K562 (cell line): ENCODE results near the gene TPGS1. TPM values are rescaled to one million over a fixed set of nuclear protein-coding genes. Genes with fewer than 3 reads are reported as not detected.

ENCODE experiments used
- CCNT2 ChIP-seq: IDR thresholded peaks from 2 replicates; pipeline ENCODE4 v1.6.1; 2011; ENCODE audit warnings: borderline replicate concordance, low read depth, mild to moderate bottlenecking, moderate library complexity, mixed read lengths, low read length; ENCODE audit not compliant: insufficient read length; ENCODE audit errors: extremely low read depth
- DACH1 ChIP-seq: fragments of 450-650 bp; IDR thresholded peaks from 2 replicates; pipeline ENCODE4 v1.6.1; 2018; ENCODE audit not compliant: partially characterized antibody
- DPF2 ChIP-seq: fragments of 450-650 bp; IDR thresholded peaks from 2 replicates; pipeline ENCODE4 v1.6.1; 2016
- FIP1L1 ChIP-seq: fragments of 200-400 bp; formaldehyde crosslinking; IDR thresholded peaks from 2 replicates; pipeline ENCODE4 v1.6.1; 2018; ENCODE audit warnings: mild to moderate bottlenecking, low read depth, low read length; ENCODE audit not compliant: poor library complexity, severe bottlenecking
- NFIC ChIP-seq: fragments of 450-650 bp; IDR thresholded peaks from 2 replicates; pipeline ENCODE4 v1.6.1; 2017; ENCODE audit warnings: mild to moderate bottlenecking, inconsistent platforms
- ZFX ChIP-seq: sonication (generic); formaldehyde crosslinking; IDR thresholded peaks from 2 replicates; pipeline ENCODE4 v1.8.0; 2022; ENCODE audit warnings: mild to moderate bottlenecking, missing genetic modification reagents, moderate library complexity
- ZNF431 ChIP-seq: sonication (generic); formaldehyde crosslinking; IDR thresholded peaks from 2 replicates; pipeline ENCODE4 v1.8.0; 2022; ENCODE audit warnings: mild to moderate bottlenecking, missing genetic modification reagents
- polyA plus RNA-seq, 8 experiments: library from polyadenylated mRNA; depleted of rRNA in 4 of 8; stranded (reverse) in 5 of 8; unstranded in 3 of 8; fragments of >200 nt; fragmentation: Nextera tagmentation in 2 of 8; fragmentation: Illumina TruSeq in 1 of 8; extraction: Ambion mirVana in 2 of 8; extraction: Trizol in 1 of 8; gene quantifications; 2 replicates each; pipeline versions ENCODE4 v1.2.1 to v1.2.3, GENCODE V29; 2011 to 2014; ENCODE audit warnings: inconsistent platforms in 1 of 8, missing spikeins in 1 of 8
- total RNA-seq, 7 experiments: library from RNA; depleted of rRNA in 6 of 7; stranded (reverse); fragments of >200 nt in 6 of 7; fragmentation: Illumina TruSeq in 2 of 7; extraction: Trizol in 2 of 7; gene quantifications; 2 replicates each; pipeline versions ENCODE4 v1.2.1 to v1.2.3, GENCODE V29; 2011 to 2021; ENCODE audit warnings: low replicate concordance in 1 of 7
- TF ChIP-seq, protein P1 (sequence below): fragments of 450-650 bp; IDR thresholded peaks from 2 replicates; pipeline ENCODE4 v1.6.1; 2016; ENCODE audit warnings: mild to moderate bottlenecking, moderate library complexity
- TF ChIP-seq, protein P2 (sequence below): fragments of 250-450 bp; sonication (Bioruptor Pico); IDR thresholded peaks from 2 replicates; pipeline ENCODE4 v1.8.0; 2021; ENCODE audit warnings: moderate library complexity, mild to moderate bottlenecking, inconsistent platforms
- TF ChIP-seq, protein P3 (sequence below): conservative IDR thresholded peaks from 2 replicates; pipeline ENCODE4 v1.6.1; 2011; ENCODE audit warnings: low read depth, mild to moderate bottlenecking, low read length; ENCODE audit not compliant: control insufficient read depth

The TPGS1 gene
- total and polyA plus RNA-seq, 9 of the 15 experiments (the other 6 are each of a cell fraction or from before 2014, with no cell fraction given): 0.30 to 31.6 (median 1.2) TPM; not detected in 2

DNA sequence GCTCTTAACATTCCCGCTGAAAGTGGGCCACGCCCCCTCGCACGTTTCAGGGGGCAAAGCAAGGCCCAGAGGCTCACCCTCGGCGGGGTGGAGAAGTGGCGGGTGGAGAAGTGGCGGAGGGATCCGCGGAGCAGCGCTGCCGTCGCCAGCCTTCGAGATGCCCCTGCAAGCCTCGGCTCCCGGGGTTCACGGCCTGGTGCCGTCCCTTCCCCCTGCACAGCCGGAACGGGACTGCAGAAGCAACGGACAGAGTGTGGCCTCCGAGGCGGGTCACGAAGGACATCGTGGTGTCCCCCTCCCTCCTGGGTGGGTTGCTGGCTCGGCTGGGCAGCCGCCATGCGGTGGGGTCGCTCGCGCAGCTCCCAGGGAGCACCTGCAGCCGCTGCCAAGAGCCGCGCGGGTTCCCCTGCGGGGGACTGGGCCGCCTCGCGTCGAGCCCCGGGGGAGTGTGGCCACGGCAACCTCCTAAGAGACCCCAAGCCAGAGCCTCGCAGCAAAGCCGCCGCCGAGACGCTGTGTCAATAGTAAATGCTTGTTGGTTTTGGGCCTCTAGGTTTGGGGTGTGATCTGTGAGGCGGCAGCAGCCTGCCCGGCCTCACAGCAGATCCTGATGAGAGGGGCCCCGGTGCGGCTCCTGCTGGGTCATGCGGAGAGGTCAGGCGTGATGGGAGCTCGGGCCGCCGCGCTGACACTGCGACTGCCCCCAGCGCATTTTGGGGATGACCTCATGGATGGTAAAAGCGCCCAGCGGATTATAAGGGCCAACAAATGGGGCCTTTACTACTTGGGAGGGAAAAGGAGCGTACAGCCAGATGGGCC, 5.5 kb downstream of the TPGS1 start (continued):
- TF ChIP-seq, protein P1, sequence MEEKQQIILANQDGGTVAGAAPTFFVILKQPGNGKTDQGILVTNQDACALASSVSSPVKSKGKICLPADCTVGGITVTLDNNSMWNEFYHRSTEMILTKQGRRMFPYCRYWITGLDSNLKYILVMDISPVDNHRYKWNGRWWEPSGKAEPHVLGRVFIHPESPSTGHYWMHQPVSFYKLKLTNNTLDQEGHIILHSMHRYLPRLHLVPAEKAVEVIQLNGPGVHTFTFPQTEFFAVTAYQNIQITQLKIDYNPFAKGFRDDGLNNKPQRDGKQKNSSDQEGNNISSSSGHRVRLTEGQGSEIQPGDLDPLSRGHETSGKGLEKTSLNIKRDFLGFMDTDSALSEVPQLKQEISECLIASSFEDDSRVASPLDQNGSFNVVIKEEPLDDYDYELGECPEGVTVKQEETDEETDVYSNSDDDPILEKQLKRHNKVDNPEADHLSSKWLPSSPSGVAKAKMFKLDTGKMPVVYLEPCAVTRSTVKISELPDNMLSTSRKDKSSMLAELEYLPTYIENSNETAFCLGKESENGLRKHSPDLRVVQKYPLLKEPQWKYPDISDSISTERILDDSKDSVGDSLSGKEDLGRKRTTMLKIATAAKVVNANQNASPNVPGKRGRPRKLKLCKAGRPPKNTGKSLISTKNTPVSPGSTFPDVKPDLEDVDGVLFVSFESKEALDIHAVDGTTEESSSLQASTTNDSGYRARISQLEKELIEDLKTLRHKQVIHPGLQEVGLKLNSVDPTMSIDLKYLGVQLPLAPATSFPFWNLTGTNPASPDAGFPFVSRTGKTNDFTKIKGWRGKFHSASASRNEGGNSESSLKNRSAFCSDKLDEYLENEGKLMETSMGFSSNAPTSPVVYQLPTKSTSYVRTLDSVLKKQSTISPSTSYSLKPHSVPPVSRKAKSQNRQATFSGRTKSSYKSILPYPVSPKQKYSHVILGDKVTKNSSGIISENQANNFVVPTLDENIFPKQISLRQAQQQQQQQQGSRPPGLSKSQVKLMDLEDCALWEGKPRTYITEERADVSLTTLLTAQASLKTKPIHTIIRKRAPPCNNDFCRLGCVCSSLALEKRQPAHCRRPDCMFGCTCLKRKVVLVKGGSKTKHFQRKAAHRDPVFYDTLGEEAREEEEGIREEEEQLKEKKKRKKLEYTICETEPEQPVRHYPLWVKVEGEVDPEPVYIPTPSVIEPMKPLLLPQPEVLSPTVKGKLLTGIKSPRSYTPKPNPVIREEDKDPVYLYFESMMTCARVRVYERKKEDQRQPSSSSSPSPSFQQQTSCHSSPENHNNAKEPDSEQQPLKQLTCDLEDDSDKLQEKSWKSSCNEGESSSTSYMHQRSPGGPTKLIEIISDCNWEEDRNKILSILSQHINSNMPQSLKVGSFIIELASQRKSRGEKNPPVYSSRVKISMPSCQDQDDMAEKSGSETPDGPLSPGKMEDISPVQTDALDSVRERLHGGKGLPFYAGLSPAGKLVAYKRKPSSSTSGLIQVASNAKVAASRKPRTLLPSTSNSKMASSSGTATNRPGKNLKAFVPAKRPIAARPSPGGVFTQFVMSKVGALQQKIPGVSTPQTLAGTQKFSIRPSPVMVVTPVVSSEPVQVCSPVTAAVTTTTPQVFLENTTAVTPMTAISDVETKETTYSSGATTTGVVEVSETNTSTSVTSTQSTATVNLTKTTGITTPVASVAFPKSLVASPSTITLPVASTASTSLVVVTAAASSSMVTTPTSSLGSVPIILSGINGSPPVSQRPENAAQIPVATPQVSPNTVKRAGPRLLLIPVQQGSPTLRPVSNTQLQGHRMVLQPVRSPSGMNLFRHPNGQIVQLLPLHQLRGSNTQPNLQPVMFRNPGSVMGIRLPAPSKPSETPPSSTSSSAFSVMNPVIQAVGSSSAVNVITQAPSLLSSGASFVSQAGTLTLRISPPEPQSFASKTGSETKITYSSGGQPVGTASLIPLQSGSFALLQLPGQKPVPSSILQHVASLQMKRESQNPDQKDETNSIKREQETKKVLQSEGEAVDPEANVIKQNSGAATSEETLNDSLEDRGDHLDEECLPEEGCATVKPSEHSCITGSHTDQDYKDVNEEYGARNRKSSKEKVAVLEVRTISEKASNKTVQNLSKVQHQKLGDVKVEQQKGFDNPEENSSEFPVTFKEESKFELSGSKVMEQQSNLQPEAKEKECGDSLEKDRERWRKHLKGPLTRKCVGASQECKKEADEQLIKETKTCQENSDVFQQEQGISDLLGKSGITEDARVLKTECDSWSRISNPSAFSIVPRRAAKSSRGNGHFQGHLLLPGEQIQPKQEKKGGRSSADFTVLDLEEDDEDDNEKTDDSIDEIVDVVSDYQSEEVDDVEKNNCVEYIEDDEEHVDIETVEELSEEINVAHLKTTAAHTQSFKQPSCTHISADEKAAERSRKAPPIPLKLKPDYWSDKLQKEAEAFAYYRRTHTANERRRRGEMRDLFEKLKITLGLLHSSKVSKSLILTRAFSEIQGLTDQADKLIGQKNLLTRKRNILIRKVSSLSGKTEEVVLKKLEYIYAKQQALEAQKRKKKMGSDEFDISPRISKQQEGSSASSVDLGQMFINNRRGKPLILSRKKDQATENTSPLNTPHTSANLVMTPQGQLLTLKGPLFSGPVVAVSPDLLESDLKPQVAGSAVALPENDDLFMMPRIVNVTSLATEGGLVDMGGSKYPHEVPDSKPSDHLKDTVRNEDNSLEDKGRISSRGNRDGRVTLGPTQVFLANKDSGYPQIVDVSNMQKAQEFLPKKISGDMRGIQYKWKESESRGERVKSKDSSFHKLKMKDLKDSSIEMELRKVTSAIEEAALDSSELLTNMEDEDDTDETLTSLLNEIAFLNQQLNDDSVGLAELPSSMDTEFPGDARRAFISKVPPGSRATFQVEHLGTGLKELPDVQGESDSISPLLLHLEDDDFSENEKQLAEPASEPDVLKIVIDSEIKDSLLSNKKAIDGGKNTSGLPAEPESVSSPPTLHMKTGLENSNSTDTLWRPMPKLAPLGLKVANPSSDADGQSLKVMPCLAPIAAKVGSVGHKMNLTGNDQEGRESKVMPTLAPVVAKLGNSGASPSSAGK: peak; percentile 44; the same call in 1 of the 2 replicates
- peak; percentile 34 for TF ChIP-seq FIP1L1
- TF ChIP-seq DACH1: no peak
- TF ChIP-seq CCNT2: no peak
- no peak for TF ChIP-seq ZNF431
- TF ChIP-seq, protein P2, sequence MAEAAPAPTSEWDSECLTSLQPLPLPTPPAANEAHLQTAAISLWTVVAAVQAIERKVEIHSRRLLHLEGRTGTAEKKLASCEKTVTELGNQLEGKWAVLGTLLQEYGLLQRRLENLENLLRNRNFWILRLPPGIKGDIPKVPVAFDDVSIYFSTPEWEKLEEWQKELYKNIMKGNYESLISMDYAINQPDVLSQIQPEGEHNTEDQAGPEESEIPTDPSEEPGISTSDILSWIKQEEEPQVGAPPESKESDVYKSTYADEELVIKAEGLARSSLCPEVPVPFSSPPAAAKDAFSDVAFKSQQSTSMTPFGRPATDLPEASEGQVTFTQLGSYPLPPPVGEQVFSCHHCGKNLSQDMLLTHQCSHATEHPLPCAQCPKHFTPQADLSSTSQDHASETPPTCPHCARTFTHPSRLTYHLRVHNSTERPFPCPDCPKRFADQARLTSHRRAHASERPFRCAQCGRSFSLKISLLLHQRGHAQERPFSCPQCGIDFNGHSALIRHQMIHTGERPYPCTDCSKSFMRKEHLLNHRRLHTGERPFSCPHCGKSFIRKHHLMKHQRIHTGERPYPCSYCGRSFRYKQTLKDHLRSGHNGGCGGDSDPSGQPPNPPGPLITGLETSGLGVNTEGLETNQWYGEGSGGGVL (CRISPR knock-in tag): no peak
- TF ChIP-seq ZFX (CRISPR knock-in tag): peak; percentile 66; the same call in 1 of the 2 replicates
- TF ChIP-seq DPF2: 0 out of 2 replicates have a peak, but pooled peaks have one; percentile 15
- TF ChIP-seq, protein P3, sequence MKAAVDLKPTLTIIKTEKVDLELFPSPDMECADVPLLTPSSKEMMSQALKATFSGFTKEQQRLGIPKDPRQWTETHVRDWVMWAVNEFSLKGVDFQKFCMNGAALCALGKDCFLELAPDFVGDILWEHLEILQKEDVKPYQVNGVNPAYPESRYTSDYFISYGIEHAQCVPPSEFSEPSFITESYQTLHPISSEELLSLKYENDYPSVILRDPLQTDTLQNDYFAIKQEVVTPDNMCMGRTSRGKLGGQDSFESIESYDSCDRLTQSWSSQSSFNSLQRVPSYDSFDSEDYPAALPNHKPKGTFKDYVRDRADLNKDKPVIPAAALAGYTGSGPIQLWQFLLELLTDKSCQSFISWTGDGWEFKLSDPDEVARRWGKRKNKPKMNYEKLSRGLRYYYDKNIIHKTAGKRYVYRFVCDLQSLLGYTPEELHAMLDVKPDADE: no peak
- TF ChIP-seq NFIC: peak; percentile 22; the same call in 1 of the 2 replicates
